Effector CD4-positive, alpha-beta T cell (primary cell): ENCODE data around the gene INPP4B.

Experiments used
- DNase-seq: peaks from one replicate; pipeline ENCODE4 v3.0.0-alpha.2; 2020

The INPP4B gene

GRCh38 chr4:142367418-142368180 lies 478.5 kb downstream of the INPP4B start:
- DNase-seq: no peak

- no peak for DNase-seq
These were observed 479.3 kb downstream of the INPP4B start for GRCh38 chr4:142366769-142367181.

GRCh38 chr4:142365391-142365790 lies 480.7 kb downstream of the INPP4B start:
- DNase-seq: no peak

GRCh38 chr4:142363686-142364085 lies 482.4 kb downstream of the INPP4B start:
- no peak for DNase-seq

GRCh38 chr4:142361981-142362380 lies 484.1 kb downstream of the INPP4B start:
- no peak for DNase-seq

- no peak for DNase-seq
These were observed 485.4 kb downstream of the INPP4B start for GRCh38 chr4:142360657-142361056.

GRCh38 chr4:142358656-142359055 lies 487.4 kb downstream of the INPP4B start:
- no peak for DNase-seq

- DNase-seq: no peak
These were observed 489.3 kb downstream of the INPP4B start for GRCh38 chr4:142356801-142357200.

- DNase-seq: no peak
These were observed 489.9 kb downstream of the INPP4B start for GRCh38 chr4:142356118-142356759.

GRCh38 chr4:142355421-142355930 lies 490.6 kb downstream of the INPP4B start:
- no peak for DNase-seq

- no peak for DNase-seq
These were observed 491.2 kb downstream of the INPP4B start for GRCh38 chr4:142354794-142355420.

- DNase-seq: no peak
These were observed 492.1 kb downstream of the INPP4B start for GRCh38 chr4:142354041-142354440.

GRCh38 chr4:142353149-142353738 lies 492.9 kb downstream of the INPP4B start:
- peak; percentile 10 for DNase-seq

- DNase-seq: no peak
These were observed 493.4 kb downstream of the INPP4B start for GRCh38 chr4:142352712-142353111.

GRCh38 chr4:142351958-142352357 lies 494.1 kb downstream of the INPP4B start:
- no peak for DNase-seq

GRCh38 chr4:142350871-142351270 lies 495.2 kb downstream of the INPP4B start:
- no peak for DNase-seq

- DNase-seq: no peak
These were observed 497.5 kb downstream of the INPP4B start for GRCh38 chr4:142348613-142349021.

GRCh38 chr4:142347241-142347640 lies 498.9 kb downstream of the INPP4B start:
- DNase-seq: no peak

GRCh38 chr4:142345924-142346323 lies 500.2 kb downstream of the INPP4B start:
- DNase-seq: no peak

- no peak for DNase-seq
These were observed 504.8 kb downstream of the INPP4B start for GRCh38 chr4:142341268-142341667.

GRCh38 chr4:142339053-142339452 lies 507.0 kb downstream of the INPP4B start:
- no peak for DNase-seq

GRCh38 chr4:142336251-142336934 lies 509.7 kb downstream of the INPP4B start:
- DNase-seq: no peak

GRCh38 chr4:142334931-142335330 lies 511.2 kb downstream of the INPP4B start:
- DNase-seq: no peak
